ENCODE results near the gene FAM43A.

The FAM43A gene

GRCh38 chr3:194682694-194683310 is 2.9 kb upstream of the FAM43A start:
- H3K4me3 ChIP-seq (ENCODE audit: low read depth, low read length), result no peak overlapping the region
- peak; percentile 88 for DNase-seq (ENCODE audit: low read depth, low spot score)
- in situ Hi-C loops (cut with HindIII; ENCODE audit: low sequenced_read_pairs), result loop anchor here (10.0 kb wide), 1 partner anchor 572 kb away; no protein-coding TSS in a partner anchor
- TF ChIP-seq CTCF (IDR thresholded peaks at IDR 0.05; ENCODE audit: low read depth, low read length), result peak; percentile 93

GRCh38 chr3:194683380-194683779 is 2.3 kb upstream of the FAM43A start:
- peak; percentile 15 for DNase-seq (ENCODE audit: low read depth, low spot score)
- in situ Hi-C loops (cut with HindIII; ENCODE audit: low sequenced_read_pairs), result loop anchor here (10.0 kb wide), 1 partner anchor 571 kb away; no protein-coding TSS in a partner anchor

GRCh38 chr3:194685065-194685717 is 492 bp upstream of the FAM43A start:
- in situ Hi-C loops (cut with HindIII; ENCODE audit: low sequenced_read_pairs), result loop anchor here (10.0 kb wide), 1 partner anchor 570 kb away; no protein-coding TSS in a partner anchor
- no peak for TF ChIP-seq CTCF (IDR thresholded peaks at IDR 0.05; ENCODE audit: low read depth, low read length)
- no peak for DNase-seq (ENCODE audit: low read depth, low spot score)

More at GRCh38 chr3:194683380-194683779, 2.3 kb upstream of the FAM43A start:
- no peak for TF ChIP-seq CTCF (IDR thresholded peaks at IDR 0.05; ENCODE audit: low read depth, low read length)
- H3K4me3 ChIP-seq (ENCODE audit: low read depth, low read length), result no peak overlapping the region

GRCh38 chr3:194686414-194686815 is 732 bp downstream of the FAM43A start:
- no peak for TF ChIP-seq CTCF (IDR thresholded peaks at IDR 0.05; ENCODE audit: low read depth, low read length)
- DNase-seq (ENCODE audit: low read depth, low spot score), result no peak
- H3K4me3 ChIP-seq (ENCODE audit: low read depth, low read length), result peak overlapping the region; percentile 86
- in situ Hi-C loops (cut with HindIII; ENCODE audit: low sequenced_read_pairs), result loop anchor here (10.0 kb wide), 1 partner anchor 568 kb away; no protein-coding TSS in a partner anchor

More at GRCh38 chr3:194685065-194685717, 492 bp upstream of the FAM43A start:
- peak overlapping the region; percentile 86 for H3K4me3 ChIP-seq (ENCODE audit: low read depth, low read length)

- in situ Hi-C loops (cut with HindIII; ENCODE audit: low sequenced_read_pairs), result loop anchor here (10.0 kb wide), 1 partner anchor 568 kb away; no protein-coding TSS in a partner anchor
- DNase-seq (ENCODE audit: low read depth, low spot score), result peak; percentile 54
- TF ChIP-seq CTCF (IDR thresholded peaks at IDR 0.05; ENCODE audit: low read depth, low read length), result no peak
- H3K4me3 ChIP-seq (ENCODE audit: low read depth, low read length), result peak overlapping the region; percentile 86
These were observed 1.3 kb downstream of the FAM43A start for GRCh38 chr3:194686816-194687637.

GRCh38 chr3:194687638-194688199 is 2.0 kb downstream of the FAM43A start:
- in situ Hi-C loops (cut with HindIII; ENCODE audit: low sequenced_read_pairs), result loop anchor here (10.0 kb wide), 1 partner anchor 567 kb away; no protein-coding TSS in a partner anchor
- peak; percentile 68 for DNase-seq (ENCODE audit: low read depth, low spot score)
- TF ChIP-seq CTCF (IDR thresholded peaks at IDR 0.05; ENCODE audit: low read depth, low read length), result peak; percentile 18
- peak overlapping the region; percentile 86 for H3K4me3 ChIP-seq (ENCODE audit: low read depth, low read length)

All from astrocyte of the spinal cord (primary cell).